Osteoblast (primary cell): ENCODE measurements around the gene CELSR2. TPM values are rescaled to one million over a fixed set of nuclear protein-coding genes. Genes with fewer than 3 reads are reported as not detected.
A peak's percentile ranks its signal among the peaks of the same experiment; 100 is the strongest.

Source experiments
- DNase-seq: peaks from one replicate; pipeline ENCODE4 v3.0.0; 2011; ENCODE audit warnings: low spot score, mixed read lengths; ENCODE audit not compliant: insufficient read length; ENCODE audit errors: missing footprints
- H2AFZ ChIP-seq: 2 replicates; pipeline ENCODE4 v1.6.0; 2011; ENCODE audit warnings: mild to moderate bottlenecking, low read length
- H3K27ac ChIP-seq: 2 replicates; pipeline ENCODE4 v1.5.1; 2011; ENCODE audit warnings: mild to moderate bottlenecking, low read depth, low read length, moderate library complexity
- H3K27me3 ChIP-seq: 2 replicates; pipeline ENCODE4 v1.6.0; 2012; ENCODE audit warnings: mild to moderate bottlenecking, control low read depth, inconsistent platforms, low read length, moderate library complexity; ENCODE audit not compliant: insufficient read depth
- H3K36me3 ChIP-seq: 2 replicates; pipeline ENCODE4 v1.5.1; 2011; ENCODE audit warnings: mild to moderate bottlenecking, low read length, control low read depth, moderate library complexity; ENCODE audit not compliant: insufficient read depth
- H3K4me1 ChIP-seq: 2 replicates; pipeline ENCODE4 v1.5.1; 2011; ENCODE audit warnings: mild to moderate bottlenecking, low read length, control low read depth, moderate library complexity; ENCODE audit not compliant: insufficient read depth
- H3K4me2 ChIP-seq: 2 replicates; pipeline ENCODE4 v1.6.0; 2011; ENCODE audit warnings: mild to moderate bottlenecking, low read length; ENCODE audit not compliant: insufficient read depth
- H3K4me3 ChIP-seq: fragments of 200-600 bp; sonication (generic); 3 replicates; pipeline ENCODE4 v1.5.1; 2012; ENCODE audit warnings: mild to moderate bottlenecking, low read length, inconsistent platforms; ENCODE audit not compliant: insufficient read depth
- H3K79me2 ChIP-seq: 2 replicates; pipeline ENCODE4 v1.6.0; 2012; ENCODE audit warnings: mild to moderate bottlenecking, low read length, control low read depth, inconsistent platforms; ENCODE audit not compliant: insufficient read depth
- H3K9me3 ChIP-seq: 2 replicates; pipeline ENCODE4 v1.5.1; 2011; ENCODE audit warnings: low read depth, low read length, control low read depth
- H4K20me1 ChIP-seq: 2 replicates; pipeline ENCODE4 v1.6.0; 2012; ENCODE audit warnings: mild to moderate bottlenecking, low read length, control low read depth; ENCODE audit not compliant: insufficient read depth
- total RNA-seq: library from RNA; depleted of rRNA; stranded (reverse); fragments of >200 nt; gene quantifications from 2 replicates; pipeline ENCODE4 v1.2.3, GENCODE V29; 2012
- TF ChIP-seq, protein P1 (sequence below): IDR thresholded peaks from 2 replicates; pipeline ENCODE4 v1.5.1; 2011; ENCODE audit warnings: mild to moderate bottlenecking, low read depth, low read length, moderate library complexity; ENCODE audit errors: extremely low read depth

Gene CELSR2
- total RNA-seq, 1 donor = 1.4 TPM

DNA sequence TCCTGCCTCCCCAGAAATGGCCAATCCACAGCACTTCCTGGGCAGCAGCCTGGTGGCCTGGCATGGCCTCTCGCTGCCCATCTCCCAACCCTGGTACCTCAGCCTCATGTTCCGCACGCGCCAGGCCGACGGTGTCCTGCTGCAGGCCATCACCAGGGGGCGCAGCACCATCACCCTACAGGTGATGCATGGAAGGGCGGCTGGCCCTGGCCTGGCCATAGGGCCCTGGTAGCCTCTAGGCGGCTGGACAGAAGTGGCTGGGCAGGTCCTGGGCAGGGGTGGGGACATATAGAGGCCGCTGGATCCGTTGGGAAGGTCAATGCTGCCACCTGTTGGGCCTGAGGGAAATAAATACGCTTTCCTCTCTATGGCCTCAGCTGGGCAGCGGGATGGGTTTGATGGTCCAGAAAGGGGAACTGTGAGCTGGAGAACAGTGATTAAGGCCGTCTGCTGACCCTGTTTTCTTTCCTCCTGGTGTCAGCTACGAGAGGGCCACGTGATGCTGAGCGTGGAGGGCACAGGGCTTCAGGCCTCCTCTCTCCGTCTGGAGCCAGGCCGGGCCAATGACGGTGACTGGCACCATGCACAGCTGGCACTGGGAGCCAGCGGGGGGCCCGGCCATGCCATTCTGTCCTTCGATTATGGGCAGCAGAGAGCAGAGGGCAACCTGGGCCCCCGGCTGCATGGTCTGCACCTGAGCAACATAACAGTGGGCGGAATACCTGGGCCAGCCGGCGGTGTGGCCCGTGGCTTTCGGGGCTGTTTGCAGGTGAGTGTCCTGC is 14.4 kb downstream of the CELSR2 start:
- peak; percentile 100 for DNase-seq
- Histone ChIP-seq H3K4me2 (no peak overlapping the region), H3K4me3 (no peak overlapping the region), H3K36me3 (no peaks in the 10 kb centered on the region), H2AFZ (peak overlapping the region; percentile 50), H3K4me1 (peaks cover 6% of the 10 kb centered on the region), H4K20me1 (no peaks in the 10 kb centered on the region), H3K27me3 (no peaks in the 10 kb centered on the region), H3K27ac (no peak overlapping the region), H3K79me2 (no peaks in the 10 kb centered on the region), H3K9me3 (no peaks in the 10 kb centered on the region)
- TF ChIP-seq, protein P1, sequence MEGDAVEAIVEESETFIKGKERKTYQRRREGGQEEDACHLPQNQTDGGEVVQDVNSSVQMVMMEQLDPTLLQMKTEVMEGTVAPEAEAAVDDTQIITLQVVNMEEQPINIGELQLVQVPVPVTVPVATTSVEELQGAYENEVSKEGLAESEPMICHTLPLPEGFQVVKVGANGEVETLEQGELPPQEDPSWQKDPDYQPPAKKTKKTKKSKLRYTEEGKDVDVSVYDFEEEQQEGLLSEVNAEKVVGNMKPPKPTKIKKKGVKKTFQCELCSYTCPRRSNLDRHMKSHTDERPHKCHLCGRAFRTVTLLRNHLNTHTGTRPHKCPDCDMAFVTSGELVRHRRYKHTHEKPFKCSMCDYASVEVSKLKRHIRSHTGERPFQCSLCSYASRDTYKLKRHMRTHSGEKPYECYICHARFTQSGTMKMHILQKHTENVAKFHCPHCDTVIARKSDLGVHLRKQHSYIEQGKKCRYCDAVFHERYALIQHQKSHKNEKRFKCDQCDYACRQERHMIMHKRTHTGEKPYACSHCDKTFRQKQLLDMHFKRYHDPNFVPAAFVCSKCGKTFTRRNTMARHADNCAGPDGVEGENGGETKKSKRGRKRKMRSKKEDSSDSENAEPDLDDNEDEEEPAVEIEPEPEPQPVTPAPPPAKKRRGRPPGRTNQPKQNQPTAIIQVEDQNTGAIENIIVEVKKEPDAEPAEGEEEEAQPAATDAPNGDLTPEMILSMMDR = peak; percentile 95

DNA sequence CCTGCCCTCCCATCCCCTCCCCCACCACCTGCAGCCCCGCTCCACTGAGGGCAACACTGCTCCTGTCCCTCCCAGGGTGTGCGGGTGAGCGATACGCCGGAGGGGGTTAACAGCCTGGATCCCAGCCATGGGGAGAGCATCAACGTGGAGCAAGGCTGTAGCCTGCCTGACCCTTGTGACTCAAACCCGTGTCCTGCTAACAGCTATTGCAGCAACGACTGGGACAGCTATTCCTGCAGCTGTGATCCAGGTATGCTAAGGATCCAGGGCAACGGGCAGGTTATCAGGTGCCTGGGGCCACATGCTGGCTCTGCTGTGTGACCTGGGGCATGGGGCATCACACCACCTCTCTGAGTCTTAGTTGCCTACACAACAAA is 15.0 kb downstream of the CELSR2 start:
- Histone ChIP-seq H3K79me2 (no peaks in the 10 kb centered on the region), H3K4me1 (peaks cover 6% of the 10 kb centered on the region), H3K36me3 (no peaks in the 10 kb centered on the region), H3K4me3 (no peak overlapping the region), H3K27ac (no peak overlapping the region), H4K20me1 (no peaks in the 10 kb centered on the region), H3K4me2 (no peak overlapping the region), H3K27me3 (no peaks in the 10 kb centered on the region), H2AFZ (no peak overlapping the region), H3K9me3 (no peaks in the 10 kb centered on the region)
- TF ChIP-seq, protein P1 = no peak
- peak; percentile 60 for DNase-seq

DNA sequence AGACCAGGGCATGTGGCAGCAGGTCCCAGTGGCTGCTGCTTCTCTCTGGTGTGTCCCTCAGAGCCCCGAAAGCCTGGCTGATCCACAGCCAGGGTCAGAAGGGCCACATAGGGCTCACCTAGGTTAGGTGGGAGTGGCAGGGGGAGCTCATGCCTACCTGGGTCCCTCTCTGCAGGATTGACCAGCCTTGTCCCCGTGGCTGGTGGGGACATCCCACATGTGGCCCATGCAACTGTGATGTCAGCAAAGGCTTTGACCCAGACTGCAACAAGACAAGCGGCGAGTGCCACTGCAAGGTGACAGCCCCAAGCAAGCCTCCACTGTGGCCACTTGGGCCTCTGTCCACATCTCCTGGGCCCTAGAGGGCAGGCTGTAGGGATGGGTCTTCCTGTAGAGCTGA is 15.7 kb downstream of the CELSR2 start:
- no peak overlapping the region for H3K4me3 ChIP-seq
- H3K9me3 ChIP-seq = no peaks in the 10 kb centered on the region
- H2AFZ ChIP-seq = no peak overlapping the region
- no peaks in the 10 kb centered on the region for H3K36me3 ChIP-seq
- peak; percentile 78 for DNase-seq
- TF ChIP-seq, protein P1 = no peak
- H3K79me2 ChIP-seq = no peaks in the 10 kb centered on the region
- peaks cover 6% of the 10 kb centered on the region for H3K4me1 ChIP-seq
- H3K27ac ChIP-seq = no peak overlapping the region
- no peak overlapping the region for H3K4me2 ChIP-seq
- H3K27me3 ChIP-seq = no peaks in the 10 kb centered on the region
- no peaks in the 10 kb centered on the region for H4K20me1 ChIP-seq

DNA sequence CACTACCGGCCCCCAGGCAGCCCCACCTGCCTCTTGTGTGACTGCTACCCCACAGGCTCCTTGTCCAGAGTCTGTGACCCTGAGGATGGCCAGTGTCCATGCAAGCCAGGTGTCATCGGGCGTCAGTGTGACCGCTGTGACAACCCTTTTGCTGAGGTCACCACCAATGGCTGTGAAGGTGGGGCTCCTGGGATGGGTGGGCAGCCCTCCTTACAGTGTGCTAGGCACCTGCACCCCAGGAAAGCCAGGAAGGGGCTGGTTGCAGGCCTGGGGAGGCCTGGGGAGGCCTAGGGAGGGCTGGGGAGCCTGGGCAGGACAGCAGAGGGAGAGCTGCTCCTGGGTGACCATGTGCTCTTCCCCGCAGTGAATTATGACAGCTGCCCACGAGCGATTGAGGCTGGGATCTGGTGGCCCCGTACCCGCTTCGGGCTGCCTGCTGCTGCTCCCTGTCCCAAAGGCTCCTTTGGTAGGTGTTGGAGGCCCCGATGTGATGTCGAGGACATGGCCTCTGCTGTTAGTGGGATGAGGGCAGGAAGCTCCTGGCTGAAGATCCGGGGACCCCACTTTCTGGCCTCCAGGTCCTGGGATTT is 16.5 kb downstream of the CELSR2 start:
- no peaks in the 10 kb centered on the region for H3K9me3 ChIP-seq
- H3K27ac ChIP-seq = no peak overlapping the region
- H3K4me1 ChIP-seq = peaks cover 6% of the 10 kb centered on the region
- TF ChIP-seq, protein P1 = no peak
- no peak overlapping the region for H3K4me2 ChIP-seq
- H3K4me3 ChIP-seq = no peak overlapping the region
- no peaks in the 10 kb centered on the region for H3K36me3 ChIP-seq
- H3K79me2 ChIP-seq = no peaks in the 10 kb centered on the region
- no peak overlapping the region for H2AFZ ChIP-seq
- no peaks in the 10 kb centered on the region for H4K20me1 ChIP-seq
- no peaks in the 10 kb centered on the region for H3K27me3 ChIP-seq
- peak; percentile 61 for DNase-seq
